H1 (cell line): Measurements from ENCODE around the gene AK6. TPM values are rescaled to one million over a fixed set of nuclear protein-coding genes. Genes with fewer than 3 reads are reported as not detected.

ENCODE experiments used
- CTCF ChIA-PET: fragments of 300-600 bp; sonication (Branson Sonifier 250); formaldehyde crosslinking; loops from one replicate; lab custom pipeline; 2021; ENCODE audit not compliant: partially characterized antibody; lab: Charles Lee
- POLR2A ChIA-PET: fragments of 300-600 bp; sonication (Branson Sonifier 250); formaldehyde crosslinking; loops from one replicate; lab custom pipeline; 2021; ENCODE audit warnings: inconsistent platforms; ENCODE audit not compliant: partially characterized antibody; lab: Charles Lee
- DNase-seq, 2 experiments: peaks; one replicate each; pipeline versions ENCODE4 v3.0.0 to v3.0.0-alpha.2; 2010 to 2022; ENCODE audit warnings: low spot score in 2 of 2, low read depth in 1 of 2, mixed read lengths in 1 of 2
- FAIRE-seq: peaks from 2 replicates; lab custom pipeline; 2011; peaks lifted over from hg19 to GRCh38; lab: Jason Lieb, UNC
- H2AFZ ChIP-seq: 2 replicates; pipeline ENCODE4 v1.8.1; 2012; ENCODE audit warnings: low read length, inconsistent platforms
- H2AK5ac ChIP-seq: 2 replicates; pipeline ENCODE4 v1.6.1; 2013; ENCODE audit warnings: low read depth, low read length
- H2BK120ac ChIP-seq: replicated peaks from 2 replicates; pipeline ENCODE3; 2013; ENCODE audit warnings: low read depth, low read length, inconsistent platforms
- H2BK12ac ChIP-seq: 2 replicates; pipeline ENCODE4 v1.6.1; 2013; ENCODE audit warnings: low read depth, low read length
- H2BK15ac ChIP-seq: 2 replicates; pipeline ENCODE4 v1.6.1; 2013; ENCODE audit warnings: low read length
- H2BK20ac ChIP-seq: 2 replicates; pipeline ENCODE4 v1.6.1; 2013; ENCODE audit warnings: low read length
- H2BK5ac ChIP-seq: 2 replicates; pipeline ENCODE4 v1.6.1; 2013; ENCODE audit warnings: low read depth, low read length
- H3K14ac ChIP-seq: 2 replicates; pipeline ENCODE4 v1.6.1; 2013; ENCODE audit warnings: inconsistent platforms; ENCODE audit not compliant: insufficient read length
- H3K18ac ChIP-seq: 2 replicates; pipeline ENCODE4 v1.6.1; 2013; ENCODE audit warnings: low read length; ENCODE audit errors: extremely low read depth
- H3K23ac ChIP-seq: 2 replicates; pipeline ENCODE4 v1.6.1; 2013; ENCODE audit warnings: inconsistent platforms; ENCODE audit not compliant: insufficient read length
- H3K23me2 ChIP-seq: 2 replicates; pipeline ENCODE4 v1.6.1; 2013; ENCODE audit warnings: low read depth, low read length
- H3K27ac ChIP-seq: 2 replicates; pipeline ENCODE4 v1.6.1; 2011; ENCODE audit warnings: low read depth, low read length, inconsistent platforms
- H3K27me3 ChIP-seq, 4 experiments: replicated peaks in 1 of 4; 1 replicate in 1 of 4; 2 replicates in 3 of 4; pipeline versions ENCODE4 v1.6.1 to v1.8.1; 2011 to 2013; ENCODE audit warnings: low read length in 3 of 4, mild to moderate bottlenecking in 3 of 4, inconsistent platforms in 2 of 4, mixed read lengths in 2 of 4, moderate library complexity in 1 of 4; ENCODE audit not compliant: control insufficient read depth in 3 of 4, insufficient read depth in 3 of 4; ENCODE audit errors: extremely low read depth in 1 of 4
- H3K36me3 ChIP-seq, 4 experiments: 2 replicates each; pipeline versions ENCODE4 v1.6.1 to v1.8.1; 2011 to 2013; ENCODE audit warnings: mild to moderate bottlenecking in 4 of 4, low read length in 3 of 4, moderate library complexity in 2 of 4, control low read depth in 1 of 4, inconsistent platforms in 1 of 4; ENCODE audit not compliant: insufficient read depth in 4 of 4, control insufficient read depth in 2 of 4
- H3K4ac ChIP-seq: replicated peaks from 2 replicates; pipeline ENCODE3; 2013; ENCODE audit warnings: low read length, low read depth, mixed read lengths, inconsistent platforms; ENCODE audit not compliant: insufficient read length
- H3K4me1 ChIP-seq, 4 experiments: replicated peaks in 1 of 4; 1 replicate in 1 of 4; 2 replicates in 3 of 4; pipeline versions ENCODE4 v1.6.1 to v1.8.1; 2011 to 2013; ENCODE audit warnings: low read length in 3 of 4, inconsistent platforms in 2 of 4, mixed read lengths in 1 of 4; ENCODE audit not compliant: insufficient read depth in 4 of 4, control insufficient read depth in 3 of 4
- H3K4me2 ChIP-seq, 2 experiments: 2 replicates each; pipeline versions ENCODE4 v1.6.1 to v1.8.1; 2011 to 2013; ENCODE audit warnings: low read depth in 2 of 2, low read length in 2 of 2, control low read depth in 1 of 2, inconsistent platforms in 1 of 2, mild to moderate bottlenecking in 1 of 2; ENCODE audit not compliant: insufficient read depth in 1 of 2
- H3K4me3 ChIP-seq, 4 experiments: fragments of 200-600, 300-600 bp in 1 of 4; sonication (generic), shearing (Covaris generic), sonication (Bioruptor Twin) in 1 of 4; 2 replicates each; pipeline versions ENCODE4 v1.5.1 to v1.8.1; 2011 to 2016; ENCODE audit warnings: low read length in 4 of 4, low read depth in 3 of 4, control low read depth in 2 of 4, inconsistent platforms in 2 of 4, mild to moderate bottlenecking in 2 of 4, mixed read lengths in 1 of 4, moderate library complexity in 1 of 4; ENCODE audit not compliant: insufficient read depth in 2 of 4; ENCODE audit errors: extremely low read depth in 1 of 4
- H3K56ac ChIP-seq: replicated peaks from 2 replicates; pipeline ENCODE3; 2013; ENCODE audit warnings: low read depth, mild to moderate bottlenecking, mixed read lengths, low read length, inconsistent platforms; ENCODE audit not compliant: insufficient read length
- H3K79me1 ChIP-seq: 2 replicates; pipeline ENCODE4 v1.6.1; 2013; ENCODE audit warnings: low read depth, low read length, control low read depth
- H3K79me2 ChIP-seq, 2 experiments: 2 replicates each; pipeline versions ENCODE4 v1.6.1 to v1.8.1; 2012 to 2013; ENCODE audit warnings: low read length in 2 of 2, mild to moderate bottlenecking in 2 of 2, inconsistent platforms in 1 of 2; ENCODE audit not compliant: insufficient read depth in 2 of 2, control insufficient read depth in 1 of 2
- H3K9ac ChIP-seq, 4 experiments: replicated peaks in 1 of 4; 1 replicate in 1 of 4; 2 replicates in 3 of 4; pipeline versions ENCODE4 v1.6.1 to v1.8.1; 2011 to 2013; ENCODE audit warnings: low read depth in 3 of 4, low read length in 3 of 4, control low read depth in 2 of 4, mild to moderate bottlenecking in 2 of 4, moderate library complexity in 2 of 4, inconsistent platforms in 1 of 4; ENCODE audit errors: extremely low read depth in 1 of 4
- H3K9me3 ChIP-seq, 2 experiments: 2 replicates each; pipeline versions ENCODE4 v1.6.1 to v1.8.1; 2012 to 2013; ENCODE audit warnings: mild to moderate bottlenecking in 2 of 2, moderate library complexity in 2 of 2, control low read depth in 1 of 2, inconsistent platforms in 1 of 2, low read depth in 1 of 2, low read length in 1 of 2, mixed read lengths in 1 of 2; ENCODE audit not compliant: insufficient read depth in 2 of 2
- H4K20me1 ChIP-seq, 2 experiments: replicated peaks in 1 of 2; 2 replicates each; pipeline versions ENCODE3 to v1.8.1; 2011 to 2013; ENCODE audit warnings: inconsistent platforms in 2 of 2, low read length in 2 of 2, mild to moderate bottlenecking in 1 of 2; ENCODE audit not compliant: insufficient read depth in 2 of 2, control insufficient read depth in 1 of 2
- H4K5ac ChIP-seq: 2 replicates; pipeline ENCODE4 v1.6.1; 2013; ENCODE audit warnings: low read length, low read depth, mixed read lengths, inconsistent platforms; ENCODE audit not compliant: insufficient read length
- H4K8ac ChIP-seq: 2 replicates; pipeline ENCODE4 v1.8.0; 2013; ENCODE audit warnings: mild to moderate bottlenecking, moderate library complexity, low read length, inconsistent platforms; ENCODE audit not compliant: insufficient read depth; ENCODE audit errors: extremely low read depth
- H4K91ac ChIP-seq: replicated peaks from 2 replicates; pipeline ENCODE3; 2013; ENCODE audit warnings: low read length, mixed read lengths, inconsistent platforms; ENCODE audit not compliant: insufficient read length
- CTBP2 ChIP-seq: IDR thresholded peaks from 2 replicates; pipeline ENCODE4 v1.7.0; 2011; ENCODE audit warnings: borderline replicate concordance, mild to moderate bottlenecking, moderate library complexity, mixed read lengths, low read length; ENCODE audit not compliant: insufficient read depth, insufficient read length
- EP300 ChIP-seq, 2 experiments: IDR thresholded peaks; 1 replicate in 1 of 2; 2 replicates in 1 of 2; pipeline ENCODE4 v1.6.1; 2011 to 2012; ENCODE audit warnings: low read depth in 2 of 2, low read length in 2 of 2, mild to moderate bottlenecking in 2 of 2, borderline replicate concordance in 1 of 2, inconsistent platforms in 1 of 2, moderate library complexity in 1 of 2
- HDAC6 ChIP-seq: IDR thresholded peaks from one replicate; pipeline ENCODE4 v1.7.1; 2012; ENCODE audit warnings: low read depth, mild to moderate bottlenecking, inconsistent platforms, low read length, moderate library complexity
- NRF1 ChIP-seq: IDR thresholded peaks from 2 replicates; pipeline ENCODE4 v1.6.1; 2011; ENCODE audit warnings: mild to moderate bottlenecking, low read depth, low read length, improper control_type of control experiment
- TAF1 ChIP-seq: IDR thresholded peaks from 2 replicates; pipeline ENCODE4 v1.6.1; 2011; ENCODE audit warnings: mild to moderate bottlenecking, low read depth, low read length
- WGBS, 2 experiments: shearing (Covaris generic) in 1 of 2; methylation state at CpG; one replicate each; pipeline versions ENCODE4 v1.1.6 to v1.1.7; 2013 to 2015; ENCODE audit warnings: low lambda C conversion rate in 2 of 2, mixed read lengths in 2 of 2, inconsistent platforms in 1 of 2, low coverage in 1 of 2, missing lambda C conversion rate in 1 of 2; ENCODE audit not compliant: insufficient replicate concordance in 2 of 2, insufficient coverage in 1 of 2, insufficient read length in 1 of 2; ENCODE audit errors: extremely low coverage in 1 of 2, missing lambda C conversion rate in 1 of 2; 5-methylcytosine and 5-hydroxymethylcytosine counted together
- polyA plus RNA-seq, 7 experiments: library from polyadenylated mRNA; depleted of rRNA in 3 of 7; stranded (reverse) in 5 of 7; unstranded in 2 of 7; fragments of >200 nt in 5 of 7; fragments of 200-250 nt in 2 of 7; gene quantifications; 1 replicate in 5 of 7; 2 replicates in 1 of 7; 4 replicates in 1 of 7; pipeline versions ENCODE4 v1.2.1 to v1.2.3, GENCODE V29; 2011 to 2013; ENCODE audit warnings: missing spikeins in 2 of 7, mixed read lengths in 2 of 7
- total RNA-seq: library from RNA; stranded (reverse); fragmentation: NEBNext Ultra II Directional; extraction: Animal tissue kit (Norgen Biotek cat#: 25700); gene quantifications from 2 replicates; pipeline ENCODE4 v1.2.1, GENCODE V29; 2021
- TF ChIP-seq, protein P1 (sequence below), 3 experiments: IDR thresholded peaks; 1 replicate in 2 of 3; 2 replicates in 1 of 3; pipeline versions ENCODE4 v1.5.1 to v1.6.1; 2011; ENCODE audit warnings: low read length in 3 of 3, mild to moderate bottlenecking in 3 of 3, inconsistent platforms in 2 of 3, low read depth in 1 of 3, moderate library complexity in 1 of 3; ENCODE audit not compliant: insufficient read depth in 1 of 3; ENCODE audit errors: control extremely low read depth in 1 of 3

The AK6 gene
- total and polyA plus RNA-seq, 2 of the 8 experiments (the other 6 are each of a cell fraction or from before 2014, with no cell fraction given): 22.5 to 51.2 TPM

DNA sequence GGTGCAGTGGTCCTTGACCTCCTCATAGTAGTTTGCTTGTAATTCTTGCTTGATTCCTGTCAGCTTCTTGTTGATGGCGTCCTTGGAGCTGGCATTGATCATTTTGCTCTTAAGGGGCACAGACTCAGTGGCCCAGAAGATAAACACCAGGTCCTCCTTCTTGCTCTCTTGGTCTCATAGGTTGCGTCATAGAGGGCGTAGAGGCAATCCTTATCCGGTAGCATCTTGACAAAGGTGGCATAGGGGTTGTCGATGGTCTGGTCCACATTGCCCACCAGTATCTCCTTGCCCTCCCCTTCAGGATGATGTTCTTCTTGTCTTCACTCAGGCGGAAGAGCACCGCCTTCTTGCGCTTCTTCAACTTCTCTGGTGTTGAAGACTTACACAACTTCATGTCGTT, 55.9 kb downstream of the AK6 start:
- no peak for DNase-seq
- Histone ChIP-seq H4K5ac (no peak overlapping the region), H3K23me2 (no peaks in the 10 kb centered on the region), H2AFZ (no peak overlapping the region), H3K79me1 (no peaks in the 10 kb centered on the region), H3K9ac (no peak overlapping the region), H3K79me2 (no peaks in the 10 kb centered on the region), H4K8ac (no peak overlapping the region), H2BK15ac (no peak overlapping the region), H2BK20ac (no peak overlapping the region)
- CTCF ChIA-PET: interaction anchor here (1.7 kb wide), 1 partner anchor 26 kb away, joined by 3 read pairs; no protein-coding TSS in a partner anchor
- WGBS, 2 experiments: 90% methylated on average over 9 of the region's 9 CpGs; no CpG with 5 or more reads in 1 of the 2 experiments
- POLR2A ChIA-PET: interaction anchor here (0.9 kb wide), 1 partner anchor 36 kb away, joined by 4 read pairs; no protein-coding TSS in a partner anchor
- TF ChIP-seq HDAC6 (no peak), EP300 (IDR thresholded peaks at IDR 0.05; ENCODE audit: borderline replicate concordance in 1 of 2, low read depth in 2 of 2, low read length in 2 of 2) (no peak), NRF1 (no peak), CTBP2 (no peak), TAF1 (no peak)
- TF ChIP-seq, protein P1, sequence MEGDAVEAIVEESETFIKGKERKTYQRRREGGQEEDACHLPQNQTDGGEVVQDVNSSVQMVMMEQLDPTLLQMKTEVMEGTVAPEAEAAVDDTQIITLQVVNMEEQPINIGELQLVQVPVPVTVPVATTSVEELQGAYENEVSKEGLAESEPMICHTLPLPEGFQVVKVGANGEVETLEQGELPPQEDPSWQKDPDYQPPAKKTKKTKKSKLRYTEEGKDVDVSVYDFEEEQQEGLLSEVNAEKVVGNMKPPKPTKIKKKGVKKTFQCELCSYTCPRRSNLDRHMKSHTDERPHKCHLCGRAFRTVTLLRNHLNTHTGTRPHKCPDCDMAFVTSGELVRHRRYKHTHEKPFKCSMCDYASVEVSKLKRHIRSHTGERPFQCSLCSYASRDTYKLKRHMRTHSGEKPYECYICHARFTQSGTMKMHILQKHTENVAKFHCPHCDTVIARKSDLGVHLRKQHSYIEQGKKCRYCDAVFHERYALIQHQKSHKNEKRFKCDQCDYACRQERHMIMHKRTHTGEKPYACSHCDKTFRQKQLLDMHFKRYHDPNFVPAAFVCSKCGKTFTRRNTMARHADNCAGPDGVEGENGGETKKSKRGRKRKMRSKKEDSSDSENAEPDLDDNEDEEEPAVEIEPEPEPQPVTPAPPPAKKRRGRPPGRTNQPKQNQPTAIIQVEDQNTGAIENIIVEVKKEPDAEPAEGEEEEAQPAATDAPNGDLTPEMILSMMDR (IDR thresholded peaks at IDR 0.05; ENCODE audit: control extremely low read depth in 1 of 3, insufficient read depth in 1 of 3, low read depth in 1 of 3, low read length in 3 of 3): no peak
- TF ChIP-seq, all 59 proteins: peak for 0
- no peak for FAIRE-seq
- Histone ChIP-seq H4K91ac (no peak overlapping the region), H3K36me3 (peaks cover 0 to 3% (median 0%) of the 10 kb centered on the region in 4 experiments; a peak in 1 of 8 replicates), H3K14ac (no peak overlapping the region), H3K4me1 (no peaks in the 10 kb centered on the region), H3K9me3 (0 out of 4 replicates have a peak, but pooled peaks cover 0 to 4% of the 10 kb centered on the region in 2 experiments), H2BK5ac (no peak overlapping the region), H2BK120ac (no peak overlapping the region), H4K20me1 (no peaks in the 10 kb centered on the region), H3K4ac (no peak overlapping the region), H3K56ac (no peak overlapping the region), H2BK12ac (no peak overlapping the region), H3K4me3 (no peak overlapping the region), H3K27me3 (no peaks in the 10 kb centered on the region), H3K27ac (no peak overlapping the region), H3K4me2 (no peak overlapping the region), H2AK5ac (no peak overlapping the region), H3K18ac (no peak overlapping the region), H3K23ac (no peak overlapping the region)
